CMK (cell line): ENCODE results near the gene DNAJB2.
"Not testable (repeated sequence)": the region's sequence is repeated elsewhere in the genome, so short reads cannot be mapped to it uniquely, and the experiment has no call there.

Source experiments
- DNase-seq: peaks from one replicate; pipeline ENCODE4 v3.0.0-alpha.2; 2010; ENCODE audit warnings: low read depth

The DNAJB2 gene

GRCh38 chr2:219302412-219302968, 23.3 kb downstream of the DNAJB2 start:
- DNase-seq: no peak

GRCh38 chr2:219304223-219304622, 25.1 kb downstream of the DNAJB2 start:
- no peak for DNase-seq

- DNase-seq: no peak
Observed at GRCh38 chr2:219306047-219306446, 26.9 kb downstream of the DNAJB2 start.

GRCh38 chr2:219308142-219309101, 29.3 kb downstream of the DNAJB2 start:
- DNase-seq: no peak

GRCh38 chr2:219309278-219309677, 30.1 kb downstream of the DNAJB2 start, which contains the start of gene PTPRN:
PTPRN (minus strand) TSS chr2:219309401; CDS start chr2:219309332, 69 bp downstream.
- DNase-seq: no peak

GRCh38 chr2:219312683-219313263, 33.6 kb downstream of the DNAJB2 start:
- not testable (repeated sequence) for DNase-seq

- no peak for DNase-seq
Observed at GRCh38 chr2:219314804-219315468, 35.8 kb downstream of the DNAJB2 start.

- no peak for DNase-seq
Observed at GRCh38 chr2:219323434-219323833, 44.3 kb downstream of the DNAJB2 start.

GRCh38 chr2:219325136-219325535, 46.0 kb downstream of the DNAJB2 start:
- DNase-seq: no peak

GRCh38 chr2:219325657-219326315, 46.6 kb downstream of the DNAJB2 start:
- DNase-seq: no peak

GRCh38 chr2:219327719-219328118, 48.6 kb downstream of the DNAJB2 start:
- no peak for DNase-seq

GRCh38 chr2:219331560-219332213, 52.5 kb downstream of the DNAJB2 start:
- DNase-seq: no peak

GRCh38 chr2:219332542-219332941, 53.4 kb downstream of the DNAJB2 start, which contains the start of gene RESP18:
RESP18 (minus strand) TSS chr2:219332744.
- DNase-seq: no peak

GRCh38 chr2:219334076-219334475, 54.9 kb downstream of the DNAJB2 start:
- DNase-seq: no peak

GRCh38 chr2:219335373-219335786, 56.2 kb downstream of the DNAJB2 start:
- DNase-seq: no peak
